Osteoblast (primary cell): ENCODE results near the gene ARHGAP21. TPM values are rescaled to one million over a fixed set of nuclear protein-coding genes. Genes with fewer than 3 reads are reported as not detected.
A peak's percentile ranks its signal among the peaks of the same experiment; 100 is the strongest.
"Not testable (repeated sequence)": the region's sequence is repeated elsewhere in the genome, so short reads cannot be mapped to it uniquely, and the experiment has no call there.

Source experiments
- DNase-seq: peaks from one replicate; pipeline ENCODE4 v3.0.0; 2011; ENCODE audit warnings: low spot score, mixed read lengths; ENCODE audit not compliant: insufficient read length; ENCODE audit errors: missing footprints
- H2AFZ ChIP-seq: 2 replicates; pipeline ENCODE4 v1.6.0; 2011; ENCODE audit warnings: mild to moderate bottlenecking, low read length
- H3K27ac ChIP-seq: 2 replicates; pipeline ENCODE4 v1.5.1; 2011; ENCODE audit warnings: mild to moderate bottlenecking, low read depth, low read length, moderate library complexity
- H3K27me3 ChIP-seq: 2 replicates; pipeline ENCODE4 v1.6.0; 2012; ENCODE audit warnings: mild to moderate bottlenecking, control low read depth, inconsistent platforms, low read length, moderate library complexity; ENCODE audit not compliant: insufficient read depth
- H3K36me3 ChIP-seq: 2 replicates; pipeline ENCODE4 v1.5.1; 2011; ENCODE audit warnings: mild to moderate bottlenecking, low read length, control low read depth, moderate library complexity; ENCODE audit not compliant: insufficient read depth
- H3K4me1 ChIP-seq: 2 replicates; pipeline ENCODE4 v1.5.1; 2011; ENCODE audit warnings: mild to moderate bottlenecking, low read length, control low read depth, moderate library complexity; ENCODE audit not compliant: insufficient read depth
- H3K4me2 ChIP-seq: 2 replicates; pipeline ENCODE4 v1.6.0; 2011; ENCODE audit warnings: mild to moderate bottlenecking, low read length; ENCODE audit not compliant: insufficient read depth
- H3K4me3 ChIP-seq: fragments of 200-600 bp; sonication (generic); 3 replicates; pipeline ENCODE4 v1.5.1; 2012; ENCODE audit warnings: mild to moderate bottlenecking, low read length, inconsistent platforms; ENCODE audit not compliant: insufficient read depth
- H3K79me2 ChIP-seq: 2 replicates; pipeline ENCODE4 v1.6.0; 2012; ENCODE audit warnings: mild to moderate bottlenecking, low read length, control low read depth, inconsistent platforms; ENCODE audit not compliant: insufficient read depth
- H3K9me3 ChIP-seq: 2 replicates; pipeline ENCODE4 v1.5.1; 2011; ENCODE audit warnings: low read depth, low read length, control low read depth
- H4K20me1 ChIP-seq: 2 replicates; pipeline ENCODE4 v1.6.0; 2012; ENCODE audit warnings: mild to moderate bottlenecking, low read length, control low read depth; ENCODE audit not compliant: insufficient read depth
- CTCF ChIP-seq: IDR thresholded peaks from 2 replicates; pipeline ENCODE4 v1.5.1; 2011; ENCODE audit warnings: mild to moderate bottlenecking, low read depth, low read length, moderate library complexity; ENCODE audit errors: extremely low read depth
- total RNA-seq: library from RNA; depleted of rRNA; stranded (reverse); fragments of >200 nt; gene quantifications from 2 replicates; pipeline ENCODE4 v1.2.3, GENCODE V29; 2012

Gene ARHGAP21
- total RNA-seq, 1 donor: 140 TPM

DNA sequence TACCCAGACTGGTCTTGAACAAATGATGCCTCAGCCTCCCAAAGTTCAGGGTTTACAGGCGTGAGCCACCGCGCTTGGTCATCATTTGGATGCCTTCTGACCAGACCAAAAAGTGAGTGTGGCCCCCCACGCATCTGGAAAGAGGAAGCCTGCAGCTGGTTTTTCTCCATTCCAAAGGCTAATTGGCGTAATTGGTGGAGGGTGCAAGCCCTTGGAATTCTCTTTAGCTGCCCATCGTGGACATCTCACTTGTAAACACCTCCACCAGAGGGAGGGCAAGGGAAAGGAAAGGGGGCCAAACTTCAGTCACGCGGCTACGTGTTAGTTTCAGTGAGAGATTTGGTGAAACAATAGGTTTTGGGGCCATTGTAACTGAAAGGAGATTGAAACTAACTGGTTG lies 4.1 kb upstream of the ARHGAP21 start:
- H4K20me1 ChIP-seq: no peaks in the 10 kb centered on the region
- H2AFZ ChIP-seq: no peak overlapping the region
- no peak overlapping the region for H3K27ac ChIP-seq
- H3K4me3 ChIP-seq: no peak overlapping the region
- peaks cover 7% of the 10 kb centered on the region for H3K4me1 ChIP-seq
- H3K36me3 ChIP-seq: no peaks in the 10 kb centered on the region
- TF ChIP-seq CTCF: peak; percentile 27
- H3K79me2 ChIP-seq: peaks cover 7% of the 10 kb centered on the region
- no peak for DNase-seq
- H3K4me2 ChIP-seq: no peak overlapping the region
- no peaks in the 10 kb centered on the region for H3K9me3 ChIP-seq
- no peaks in the 10 kb centered on the region for H3K27me3 ChIP-seq

DNA sequence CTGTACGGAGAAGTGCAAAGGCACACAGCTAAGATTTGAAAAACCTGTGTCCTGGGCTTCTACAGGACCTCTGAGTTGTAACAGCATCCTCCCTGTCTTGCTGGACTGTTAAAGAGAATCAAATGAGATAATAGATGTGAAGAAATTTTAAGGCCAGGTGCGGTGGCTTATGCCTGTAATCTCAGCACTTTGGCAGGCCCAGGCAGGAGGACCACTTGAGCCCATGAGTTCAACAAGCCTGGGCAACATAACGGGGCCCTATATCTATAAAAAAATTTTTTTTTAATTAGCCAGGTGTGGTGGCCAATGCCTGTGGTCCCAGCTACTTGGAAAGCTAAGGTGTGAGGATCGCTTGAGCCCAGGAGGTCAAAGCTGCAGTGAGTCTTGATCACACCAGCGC lies 2.9 kb upstream of the ARHGAP21 start:
- no peaks in the 10 kb centered on the region for H3K36me3 ChIP-seq
- H2AFZ ChIP-seq: no peak overlapping the region
- H3K9me3 ChIP-seq: no peaks in the 10 kb centered on the region
- DNase-seq: no peak
- H3K4me3 ChIP-seq: no peak overlapping the region
- no peaks in the 10 kb centered on the region for H3K27me3 ChIP-seq
- no peak overlapping the region for H3K4me2 ChIP-seq
- no peak for TF ChIP-seq CTCF
- H3K27ac ChIP-seq: no peak overlapping the region
- no peaks in the 10 kb centered on the region for H4K20me1 ChIP-seq
- H3K79me2 ChIP-seq: peaks cover 18% of the 10 kb centered on the region
- peaks cover 10% of the 10 kb centered on the region for H3K4me1 ChIP-seq

DNA sequence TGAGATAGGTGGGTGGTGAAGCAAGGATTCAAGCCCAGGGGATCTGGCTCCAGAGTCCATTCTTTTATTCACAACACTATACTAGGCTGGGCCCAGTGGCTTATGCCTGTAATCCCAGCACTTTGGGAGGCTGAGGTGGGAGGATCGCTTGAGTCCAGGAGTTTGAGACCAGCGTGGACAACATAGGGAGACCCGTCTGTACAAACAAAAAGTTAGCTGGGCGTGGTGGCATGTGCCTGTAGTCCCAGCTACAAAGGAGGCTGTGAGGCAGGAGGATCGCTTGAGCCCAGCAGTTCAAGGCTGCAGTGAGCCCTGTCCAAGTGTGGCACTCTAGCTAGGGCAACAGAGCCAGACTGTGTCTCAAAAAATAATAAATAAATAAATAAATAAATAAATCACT lies 2.3 kb upstream of the ARHGAP21 start:
- not testable (repeated sequence) for H3K36me3 ChIP-seq, H3K4me2 ChIP-seq, H3K9me3 ChIP-seq, H4K20me1 ChIP-seq, H3K27ac ChIP-seq, DNase-seq, H3K4me3 ChIP-seq, H2AFZ ChIP-seq, H3K27me3 ChIP-seq
- peaks cover 24% of the 10 kb centered on the region for H3K79me2 ChIP-seq
- peaks cover 14% of the 10 kb centered on the region for H3K4me1 ChIP-seq

DNA sequence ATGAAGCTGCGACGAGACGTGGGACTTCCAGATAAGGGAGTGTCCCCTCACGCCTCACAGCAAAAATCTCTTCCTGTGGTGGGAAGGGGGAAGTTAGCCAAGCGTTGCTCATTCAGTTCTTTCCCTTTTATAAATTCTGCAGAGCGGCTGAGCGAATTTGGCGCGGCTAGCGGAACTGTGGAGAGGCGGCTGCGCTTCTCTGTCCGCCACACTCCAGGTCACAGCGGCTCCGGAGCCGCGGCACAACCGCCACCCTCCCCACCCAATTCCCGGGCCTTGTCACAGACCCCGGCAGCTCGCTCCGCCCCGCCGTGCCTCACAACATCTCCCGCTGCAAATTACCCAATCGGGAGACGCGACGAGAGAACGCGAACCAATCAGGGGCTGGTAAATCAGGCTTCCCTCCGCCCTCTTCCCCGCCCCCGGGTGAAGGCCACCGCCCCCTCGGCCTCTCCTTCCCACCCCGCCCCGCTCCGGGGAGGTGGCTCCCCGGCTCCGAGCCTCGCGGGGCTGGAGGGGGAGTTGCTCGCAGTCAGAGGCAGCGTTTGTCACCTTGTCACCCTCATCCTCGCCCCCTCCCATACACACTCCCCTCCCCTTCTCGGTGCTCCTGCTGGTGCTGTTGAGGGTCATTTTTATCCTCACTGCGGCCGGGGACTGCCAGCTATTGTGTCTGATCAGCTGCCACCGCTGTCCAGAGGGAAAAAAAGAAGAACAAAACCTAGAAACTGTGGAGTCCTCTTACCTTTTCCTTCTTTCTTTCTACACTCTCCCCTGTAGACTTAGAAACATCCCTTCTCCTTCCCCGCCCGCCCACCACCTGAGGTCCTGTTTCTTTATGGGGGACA lies 918 bp upstream of the ARHGAP21 start:
- Histone ChIP-seq H3K36me3 (no peaks in the 10 kb centered on the region), H3K79me2 (peaks cover 39% of the 10 kb centered on the region), H3K27ac (peak overlapping the region; percentile 77), H3K9me3 (no peaks in the 10 kb centered on the region), H3K4me3 (peak overlapping the region; percentile 91), H2AFZ (peak overlapping the region; percentile 97), H3K4me2 (peak overlapping the region; percentile 100), H3K27me3 (no peaks in the 10 kb centered on the region), H3K4me1 (peaks cover 22% of the 10 kb centered on the region), H4K20me1 (peaks cover 9% of the 10 kb centered on the region)
- peak; percentile 99 for DNase-seq
- TF ChIP-seq CTCF: no peak
